ENCODE results near the gene COL9A3. TPM values are rescaled to one million over a fixed set of nuclear protein-coding genes. Genes with fewer than 3 reads are reported as not detected.

COL9A3 gene
- total RNA-seq, 4 donors from 2014 or later, result 6.0 to 223 (median 8.0) TPM

DNA sequence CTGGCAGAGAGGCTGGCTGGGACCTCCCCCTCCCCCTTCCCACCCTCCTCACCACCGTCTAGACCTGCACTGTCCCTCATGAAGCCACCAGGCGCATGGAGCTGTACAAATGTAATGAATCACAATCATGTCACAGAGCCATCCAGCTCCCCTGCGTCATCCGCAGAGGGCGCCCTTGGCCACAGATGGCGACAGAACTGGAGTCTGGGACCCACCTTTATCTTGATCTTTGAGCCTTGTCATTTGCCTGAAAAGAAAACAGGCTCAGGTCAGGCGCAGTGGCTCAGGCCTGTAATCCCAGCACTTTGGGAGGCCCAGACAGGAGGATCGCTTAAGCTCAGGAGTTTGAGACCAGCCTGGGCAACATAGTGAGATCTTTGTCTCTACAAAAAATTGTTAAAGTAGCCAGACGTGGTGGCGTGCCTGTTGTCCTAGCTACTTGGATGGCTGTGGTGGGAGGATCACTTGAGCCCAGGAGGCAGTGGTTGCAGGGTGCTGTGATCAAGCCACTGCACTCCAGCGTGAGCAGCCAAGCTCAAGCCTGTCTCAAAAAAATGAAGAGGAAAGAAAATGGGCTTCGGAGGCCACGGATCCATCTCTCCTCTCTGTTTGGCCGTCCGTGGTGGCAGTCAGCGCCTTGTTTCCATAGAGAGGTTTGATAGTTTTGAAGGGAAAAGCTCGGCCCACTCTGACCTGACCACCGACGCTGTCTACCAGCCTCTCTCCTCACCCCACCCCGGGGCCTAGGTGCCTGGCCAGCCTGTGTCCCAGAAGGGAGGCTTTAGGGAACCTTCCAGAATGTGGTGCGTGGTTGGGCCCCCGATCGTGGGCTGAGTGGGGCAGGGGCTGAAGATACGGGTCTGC, 6.2 kb downstream of the COL9A3 start:
- H3K27ac ChIP-seq, result peak overlapping the region in 2 of 4 donors; percentile 10 to 36
- H3K4me1 ChIP-seq, result peaks cover 21 to 24% (median 23%) of the 10 kb centered on the region in 4 donors
- TF ChIP-seq POLR2AphosphoS5 (IDR thresholded peaks at IDR 0.05) (no peak), CTCF (IDR thresholded peaks at IDR 0.05) (peak; percentile 18 to 75 (median 55)), EP300 (IDR thresholded peaks at IDR 0.05; ENCODE audit: low read depth) (no peak), POLR2A (IDR thresholded peaks at IDR 0.05) (no peak)
- no peaks in the 10 kb centered on the region for H3K9me3 ChIP-seq
- no peak overlapping the region for H3K4me3 ChIP-seq
- in situ Hi-C loops (cut with MboI; ENCODE audit: low pct_ligation_motif_present in 1 of 4, low pct_unique_long_range_greater_than_20kb in 1 of 4, low sequenced_read_pairs in 3 of 4), result no loop called here
- no peaks in the 10 kb centered on the region for H3K36me3 ChIP-seq
- DNase-seq, result peak; percentile 85
- H3K27me3 ChIP-seq, result peaks cover 27% of the 10 kb centered on the region
- WGBS, 2 donors (ENCODE audit: low coverage in 1 of 2), result 68 to 94% methylated on average over 5 to 24 of the region's 24 CpGs
- intact Hi-C loops (cut with DNase I; ENCODE audit: low total_unique reads), result no loop called here

GRCh38 chr20:62823688-62824475, 7.0 kb downstream of the COL9A3 start:
- Histone ChIP-seq H3K4me3 (peak overlapping the region in 1 of 4 donors; percentile 35), H3K27me3 (peaks cover 18% of the 10 kb centered on the region), H3K27ac (peak overlapping the region in 3 of 4 donors; percentile 78 to 83 (median 79)), H3K9me3 (no peaks in the 10 kb centered on the region), H3K4me1 (peaks cover 15 to 16% (median 15%) of the 10 kb centered on the region in 4 donors), H3K36me3 (no peaks in the 10 kb centered on the region)
- in situ Hi-C loops (cut with MboI; ENCODE audit: low pct_ligation_motif_present in 1 of 4, low pct_unique_long_range_greater_than_20kb in 1 of 4, low sequenced_read_pairs in 3 of 4), result no loop called here
- no peak for DNase-seq
- 86% methylated on average over 14 of the region's 38 CpGs; no CpG with 5 or more reads in 1 of the 2 donors for WGBS, 2 donors (ENCODE audit: low coverage in 1 of 2)
- intact Hi-C loops (cut with DNase I; ENCODE audit: low total_unique reads), result no loop called here
- TF ChIP-seq CTCF (IDR thresholded peaks at IDR 0.05) (no peak), EP300 (IDR thresholded peaks at IDR 0.05; ENCODE audit: low read depth) (no peak), POLR2A (IDR thresholded peaks at IDR 0.05) (no peak)

- 33% methylated on average over 13 of the region's 36 CpGs; no CpG with 5 or more reads in 1 of the 2 donors for WGBS, 2 donors (ENCODE audit: low coverage in 1 of 2)
- peaks cover 9 to 12% (median 11%) of the 10 kb centered on the region in 4 donors for H3K4me1 ChIP-seq
- in situ Hi-C loops (cut with MboI; ENCODE audit: low pct_ligation_motif_present in 1 of 4, low pct_unique_long_range_greater_than_20kb in 1 of 4, low sequenced_read_pairs in 3 of 4) (no loop called here), intact Hi-C loops (cut with DNase I; ENCODE audit: low total_unique reads) (no loop called here)
- H3K4me3 ChIP-seq, result peak overlapping the region in 3 of 4 donors; percentile 18 to 35 (median 29)
- DNase-seq, result peak; percentile 86
- H3K9me3 ChIP-seq, result no peaks in the 10 kb centered on the region
- H3K27ac ChIP-seq, result peak overlapping the region; percentile 21 to 83 (median 78)
- TF ChIP-seq POLR2AphosphoS5 (IDR thresholded peaks at IDR 0.05), result peak in 1 of 3 donors; percentile 70
- no peak for TF ChIP-seq CTCF (IDR thresholded peaks at IDR 0.05)
- no peak for TF ChIP-seq POLR2A (IDR thresholded peaks at IDR 0.05)
- TF ChIP-seq EP300 (IDR thresholded peaks at IDR 0.05; ENCODE audit: low read depth), result no peak
- no peaks in the 10 kb centered on the region for H3K36me3 ChIP-seq
- peaks cover 10% of the 10 kb centered on the region for H3K27me3 ChIP-seq
Measured at GRCh38 chr20:62824476-62825332, 7.9 kb downstream of the COL9A3 start.

Data from transverse colon (tissue), 4 donors.